Thyroid gland (tissue), 4 donors: ENCODE measurements around the gene HRH1.

Source experiments
- CTCF ChIP-seq, 6 experiments: fragments of 200-600 bp in 3 of 6; fragments of 450-650 bp in 3 of 6; sonication (generic) in 3 of 6; IDR thresholded peaks; one replicate each; pipeline ENCODE4 v1.5.1; 2016 to 2019; ENCODE audit warnings: antibody characterized with exemption in 6 of 6, mild to moderate bottlenecking in 2 of 6, inconsistent platforms in 1 of 6, moderate library complexity in 1 of 6
- POLR2A ChIP-seq, 2 donors: fragments of 450-650 bp; IDR thresholded peaks; one replicate each; pipeline ENCODE4 v1.6.1; 2017; ENCODE audit warnings: antibody characterized with exemption in 2 of 2, mild to moderate bottlenecking in 2 of 2, moderate library complexity in 1 of 2

DNA sequence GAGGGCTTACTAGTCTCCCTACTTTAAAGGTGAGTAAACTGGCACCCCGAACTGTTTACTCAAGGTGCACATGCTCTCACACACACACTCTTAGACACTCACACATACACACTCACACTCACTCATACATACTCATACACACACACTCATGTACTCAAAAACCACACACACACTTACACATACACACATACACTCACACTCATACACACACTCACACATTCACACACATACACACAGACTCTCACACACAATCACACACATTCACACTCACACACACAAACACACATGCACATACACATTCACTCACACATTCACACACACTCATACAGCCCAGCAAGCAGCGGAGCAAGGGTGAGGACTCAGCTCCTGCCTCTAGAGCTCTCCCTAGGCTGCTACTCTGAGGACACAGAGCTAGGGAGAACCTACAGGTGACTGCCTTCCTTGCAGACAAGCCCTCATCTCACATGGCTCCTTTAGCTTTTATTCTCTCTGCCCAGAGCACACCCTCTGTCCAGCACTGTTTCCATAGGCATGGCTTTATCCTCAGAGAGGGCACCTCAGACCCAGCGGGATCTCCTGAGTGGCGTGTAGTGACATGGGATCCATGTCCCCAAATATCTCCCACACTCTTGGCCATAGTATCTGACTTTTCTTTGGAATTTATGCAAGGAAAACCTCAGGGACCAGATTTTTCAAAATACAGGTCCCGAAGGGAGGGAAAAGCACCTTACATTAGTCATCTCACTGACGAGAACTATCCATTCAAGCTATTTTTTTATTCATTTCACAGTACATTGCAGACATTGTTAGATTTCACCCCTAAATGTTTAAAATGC is 91.8 kb downstream of the HRH1 start:
- TF ChIP-seq CTCF (IDR thresholded peaks at IDR 0.05): no peak
- TF ChIP-seq POLR2A (IDR thresholded peaks at IDR 0.05): no peak
